ENCODE measurements around the gene TTLL6. TPM values are rescaled to one million over a fixed set of nuclear protein-coding genes. Genes with fewer than 3 reads are reported as not detected.
"Not testable (repeated sequence)": the region's sequence is repeated elsewhere in the genome, so short reads cannot be mapped to it uniquely, and the experiment has no call there.

Gene TTLL6
- not detected for total RNA-seq

GRCh38 chr17:48816774-48817590 is at the start of gene TTLL6:
TSS of gene TTLL6 (minus strand) at chr17:48817229. CDS start at chr17:48817072, 157 bp downstream.
- Mint-ChIP-seq H3K4me1 (ENCODE audit: low read depth in 2 of 2) (peaks cover 16% of the 10 kb centered on the region in 2 donors), H3K27me3 (peaks cover 19 to 24% of the 10 kb centered on the region in 2 donors), H3K36me3 (no peaks in the 10 kb centered on the region), H3K27ac (no peak within 1 kb of the TSS), H3K4me3 (peak within 1 kb of the TSS; percentile 77), H3K9me3 (no peaks in the 10 kb centered on the region)
- peak; percentile 98 for ATAC-seq
- peak; percentile 84 for DNase-seq (ENCODE audit: low spot score)

- H3K27me3 Mint-ChIP-seq, result no peaks in the 10 kb centered on the region
- H3K4me3 Mint-ChIP-seq, result no peak overlapping the region
- no peaks in the 10 kb centered on the region for H3K4me1 Mint-ChIP-seq (ENCODE audit: low read depth in 2 of 2)
- no peak overlapping the region for H3K27ac Mint-ChIP-seq
- ATAC-seq (no peak), DNase-seq (ENCODE audit: low spot score) (no peak)
- peaks cover 36% of the 10 kb centered on the region for H3K36me3 Mint-ChIP-seq
- no peaks in the 10 kb centered on the region for H3K9me3 Mint-ChIP-seq
Measured at GRCh38 chr17:48860456-48860855, 43.4 kb upstream of the TTLL6 start.

GRCh38 chr17:48860034-48860433 is 43.0 kb upstream of the TTLL6 start:
- no peak overlapping the region for H3K4me3 Mint-ChIP-seq
- ATAC-seq, result no peak
- peaks cover 39% of the 10 kb centered on the region for H3K36me3 Mint-ChIP-seq
- no peaks in the 10 kb centered on the region for H3K27me3 Mint-ChIP-seq
- no peaks in the 10 kb centered on the region for H3K9me3 Mint-ChIP-seq
- H3K27ac Mint-ChIP-seq, result no peak overlapping the region
- DNase-seq (ENCODE audit: low spot score), result no peak
- H3K4me1 Mint-ChIP-seq (ENCODE audit: low read depth in 2 of 2), result no peaks in the 10 kb centered on the region

- no peak overlapping the region for H3K4me3 Mint-ChIP-seq
- H3K4me1 Mint-ChIP-seq (ENCODE audit: low read depth in 2 of 2), result peaks cover 0 to 2% of the 10 kb centered on the region in 2 donors
- ATAC-seq, result no peak
- H3K36me3 Mint-ChIP-seq, result peaks cover 33% of the 10 kb centered on the region
- DNase-seq (ENCODE audit: low spot score), result no peak
- H3K27me3 Mint-ChIP-seq, result no peaks in the 10 kb centered on the region
- H3K9me3 Mint-ChIP-seq, result no peaks in the 10 kb centered on the region
- H3K27ac Mint-ChIP-seq, result no peak overlapping the region
Measured at GRCh38 chr17:48856122-48856821, 39.2 kb upstream of the TTLL6 start.

- Mint-ChIP-seq H3K4me1 (ENCODE audit: low read depth in 2 of 2) (peaks cover 0 to 6% of the 10 kb centered on the region in 2 donors), H3K27me3 (no peaks in the 10 kb centered on the region), H3K36me3 (peaks cover 26% of the 10 kb centered on the region), H3K27ac (no peak overlapping the region), H3K4me3 (no peak overlapping the region), H3K9me3 (no peaks in the 10 kb centered on the region)
- ATAC-seq (no peak), DNase-seq (ENCODE audit: low spot score) (no peak)
Measured at GRCh38 chr17:48854774-48855476, 37.9 kb upstream of the TTLL6 start.

- Mint-ChIP-seq H3K27me3 (no peaks in the 10 kb centered on the region), H3K4me3 (no peak overlapping the region), H3K9me3 (no peaks in the 10 kb centered on the region), H3K36me3 (peaks cover 41% of the 10 kb centered on the region), H3K27ac (peak overlapping the region in 1 of 2 donors; percentile 60), H3K4me1 (ENCODE audit: low read depth in 2 of 2) (peaks cover 0 to 6% of the 10 kb centered on the region in 2 donors)
- DNase-seq (ENCODE audit: low spot score), result no peak
- ATAC-seq, result peak in 1 of 2 donors; percentile 36
Measured at GRCh38 chr17:48850792-48851323, 33.8 kb upstream of the TTLL6 start.

GRCh38 chr17:48843187-48843900 is 26.3 kb upstream of the TTLL6 start:
- Mint-ChIP-seq H3K27ac (peak overlapping the region; percentile 31 to 85), H3K27me3 (no peaks in the 10 kb centered on the region), H3K4me1 (ENCODE audit: low read depth in 2 of 2) (peaks cover 29 to 34% of the 10 kb centered on the region in 2 donors), H3K4me3 (peak overlapping the region; percentile 14), H3K36me3 (peaks cover 25% of the 10 kb centered on the region), H3K9me3 (no peaks in the 10 kb centered on the region)
- no peak for ATAC-seq
- DNase-seq (ENCODE audit: low spot score), result no peak

GRCh38 chr17:48842746-48843145 is 25.7 kb upstream of the TTLL6 start:
- Mint-ChIP-seq H3K4me1 (ENCODE audit: low read depth in 2 of 2) (peaks cover 32 to 39% of the 10 kb centered on the region in 2 donors), H3K27ac (peak overlapping the region; percentile 31 to 85), H3K36me3 (peaks cover 22% of the 10 kb centered on the region), H3K27me3 (no peaks in the 10 kb centered on the region), H3K4me3 (peak overlapping the region; percentile 14), H3K9me3 (no peaks in the 10 kb centered on the region)
- ATAC-seq, result no peak
- no peak for DNase-seq (ENCODE audit: low spot score)

GRCh38 chr17:48841395-48841831 is 24.4 kb upstream of the TTLL6 start:
- ATAC-seq (peak; percentile 95 to 97), DNase-seq (ENCODE audit: low spot score) (peak; percentile 70)
- Mint-ChIP-seq H3K27me3 (no peaks in the 10 kb centered on the region), H3K36me3 (peaks cover 18% of the 10 kb centered on the region), H3K4me1 (ENCODE audit: low read depth in 2 of 2) (peaks cover 43 to 48% of the 10 kb centered on the region in 2 donors), H3K4me3 (peak overlapping the region; percentile 80), H3K9me3 (no peaks in the 10 kb centered on the region), H3K27ac (peak overlapping the region; percentile 65 to 85)

- ATAC-seq (no peak), DNase-seq (ENCODE audit: low spot score) (no peak)
- Mint-ChIP-seq H3K9me3 (no peaks in the 10 kb centered on the region), H3K4me1 (ENCODE audit: low read depth in 2 of 2) (peaks cover 53 to 58% of the 10 kb centered on the region in 2 donors), H3K27me3 (no peaks in the 10 kb centered on the region), H3K36me3 (peaks cover 22% of the 10 kb centered on the region), H3K27ac (peak overlapping the region; percentile 65 to 85), H3K4me3 (peak overlapping the region; percentile 80)
Measured at GRCh38 chr17:48840441-48840840, 23.4 kb upstream of the TTLL6 start.

GRCh38 chr17:48837458-48837857 is 20.4 kb upstream of the TTLL6 start:
- ATAC-seq (peak; percentile 59 to 68), DNase-seq (ENCODE audit: low spot score) (peak; percentile 63)
- H3K9me3 Mint-ChIP-seq, H3K27me3 Mint-ChIP-seq: not testable (repeated sequence)
- H3K36me3 Mint-ChIP-seq, result peaks cover 14% of the 10 kb centered on the region
- peak overlapping the region; percentile 80 to 85 for H3K27ac Mint-ChIP-seq
- peak overlapping the region; percentile 88 for H3K4me3 Mint-ChIP-seq
- H3K4me1 Mint-ChIP-seq (ENCODE audit: low read depth in 2 of 2), result peaks cover 72 to 76% of the 10 kb centered on the region in 2 donors

GRCh38 chr17:48835971-48836370 is 18.9 kb upstream of the TTLL6 start:
- Mint-ChIP-seq H3K4me3 (peak overlapping the region; percentile 88), H3K36me3 (peaks cover 14% of the 10 kb centered on the region), H3K27ac (peak overlapping the region; percentile 30 to 74), H3K27me3 (no peaks in the 10 kb centered on the region), H3K9me3 (no peaks in the 10 kb centered on the region), H3K4me1 (ENCODE audit: low read depth in 2 of 2) (peaks cover 70 to 73% of the 10 kb centered on the region in 2 donors)
- DNase-seq (ENCODE audit: low spot score) (no peak), ATAC-seq (peak in 1 of 2 donors; percentile 46)

GRCh38 chr17:48834973-48835372 is 17.9 kb upstream of the TTLL6 start:
- no peak for ATAC-seq
- Mint-ChIP-seq H3K4me3 (peak overlapping the region; percentile 88), H3K27ac (peak overlapping the region in 1 of 2 donors; percentile 30), H3K4me1 (ENCODE audit: low read depth in 2 of 2) (peaks cover 63 to 64% of the 10 kb centered on the region in 2 donors), H3K9me3 (no peaks in the 10 kb centered on the region), H3K27me3 (no peaks in the 10 kb centered on the region), H3K36me3 (peaks cover 8% of the 10 kb centered on the region)
- DNase-seq (ENCODE audit: low spot score), result no peak
